ENCODE data around the gene ATRAID.

The ATRAID gene

DNA sequence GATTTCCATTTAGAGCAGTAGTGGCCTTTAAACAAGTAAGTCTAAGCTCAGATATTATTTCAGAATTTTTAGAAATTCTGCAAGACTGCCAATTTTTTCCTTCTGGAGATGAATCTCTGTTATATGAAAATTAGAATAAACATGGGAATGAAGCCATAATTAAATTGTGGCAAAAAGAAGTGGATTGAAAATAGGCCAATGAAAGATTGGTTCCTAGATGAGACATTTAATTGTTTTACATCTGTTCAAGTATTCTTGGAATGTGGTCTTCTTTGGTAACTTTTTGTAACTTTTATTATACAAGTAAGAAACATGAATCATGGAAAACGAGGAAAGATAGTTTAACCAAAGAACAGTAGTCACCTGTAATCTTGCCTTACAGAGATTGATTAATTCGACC is 15.7 kb downstream of the ATRAID start:
- Histone ChIP-seq H3K4me2 (ENCODE audit: low read length) (no peak overlapping the region), H3K36me3 (ENCODE audit: insufficient read depth, low read length) (peaks cover 99% of the 10 kb centered on the region), H3K4me1 (ENCODE audit: insufficient read depth, low read length, severe bottlenecking) (no peaks in the 10 kb centered on the region), H3F3A (ENCODE audit: insufficient read depth, low read length) (no peaks in the 10 kb centered on the region), H3K27me3 (ENCODE audit: insufficient read depth, low read length) (no peaks in the 10 kb centered on the region), H4K20me1 (ENCODE audit: insufficient read depth, low read length) (no peaks in the 10 kb centered on the region), H3K79me2 (ENCODE audit: insufficient read depth, low read length) (no peaks in the 10 kb centered on the region), H3K9me3 (ENCODE audit: low read length) (no peaks in the 10 kb centered on the region), H3K9me2 (ENCODE audit: low read depth, low read length) (no peaks in the 10 kb centered on the region), H3K9ac (ENCODE audit: low read length) (no peak overlapping the region), H3K4me3 (ENCODE audit: low read depth, low read length, poor library complexity, severe bottlenecking) (no peak overlapping the region), H2AFZ (ENCODE audit: low read length) (no peak overlapping the region), H3K27ac (ENCODE audit: low read depth, low read length, poor library complexity, severe bottlenecking) (no peak overlapping the region)
- TF ChIP-seq EZH2 (IDR thresholded peaks at IDR 0.05; ENCODE audit: borderline replicate concordance, low read length): no peak
- no peak for TF ChIP-seq CTCF (IDR thresholded peaks at IDR 0.05; ENCODE audit: low read length)

DNA sequence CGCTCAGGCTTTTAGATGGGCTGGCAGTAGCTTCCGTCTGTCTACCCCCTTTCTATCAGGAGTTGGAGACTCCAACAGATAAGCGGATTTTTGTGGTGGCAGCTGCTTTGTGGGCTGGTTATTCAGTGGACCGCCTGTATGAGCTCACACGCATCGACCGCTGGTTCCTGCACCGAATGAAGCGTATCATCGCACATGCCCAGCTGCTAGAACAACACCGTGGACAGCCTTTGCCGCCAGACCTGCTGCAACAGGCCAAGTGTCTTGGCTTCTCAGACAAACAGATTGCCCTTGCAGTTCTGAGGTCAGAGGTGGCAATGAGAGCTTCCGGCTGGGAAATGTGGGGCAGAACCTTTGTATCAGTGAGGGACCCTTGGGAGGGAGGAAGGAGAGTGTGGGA is 20.1 kb downstream of the ATRAID start:
- Histone ChIP-seq H3F3A (ENCODE audit: insufficient read depth, low read length) (no peaks in the 10 kb centered on the region), H3K9me2 (ENCODE audit: low read depth, low read length) (no peaks in the 10 kb centered on the region), H3K9ac (ENCODE audit: low read length) (no peak overlapping the region), H3K79me2 (ENCODE audit: insufficient read depth, low read length) (no peaks in the 10 kb centered on the region), H3K4me1 (ENCODE audit: insufficient read depth, low read length, severe bottlenecking) (no peaks in the 10 kb centered on the region), H3K36me3 (ENCODE audit: insufficient read depth, low read length) (peaks cover 100% of the 10 kb centered on the region), H4K20me1 (ENCODE audit: insufficient read depth, low read length) (no peaks in the 10 kb centered on the region), H3K9me3 (ENCODE audit: low read length) (no peaks in the 10 kb centered on the region), H2AFZ (ENCODE audit: low read length) (no peak overlapping the region), H3K27ac (ENCODE audit: low read depth, low read length, poor library complexity, severe bottlenecking) (no peak overlapping the region), H3K27me3 (ENCODE audit: insufficient read depth, low read length) (no peaks in the 10 kb centered on the region), H3K4me2 (ENCODE audit: low read length) (no peak overlapping the region), H3K4me3 (ENCODE audit: low read depth, low read length, poor library complexity, severe bottlenecking) (no peak overlapping the region)
- TF ChIP-seq EZH2 (IDR thresholded peaks at IDR 0.05; ENCODE audit: borderline replicate concordance, low read length) (no peak), CTCF (IDR thresholded peaks at IDR 0.05; ENCODE audit: low read length) (no peak)

- Histone ChIP-seq H2AFZ (ENCODE audit: low read length) (no peak overlapping the region), H3K36me3 (ENCODE audit: insufficient read depth, low read length) (peaks cover 100% of the 10 kb centered on the region), H3F3A (ENCODE audit: insufficient read depth, low read length) (no peaks in the 10 kb centered on the region), H3K79me2 (ENCODE audit: insufficient read depth, low read length) (no peaks in the 10 kb centered on the region), H3K4me1 (ENCODE audit: insufficient read depth, low read length, severe bottlenecking) (no peaks in the 10 kb centered on the region), H3K9me3 (ENCODE audit: low read length) (no peaks in the 10 kb centered on the region), H3K4me2 (ENCODE audit: low read length) (no peak overlapping the region), H3K4me3 (ENCODE audit: low read depth, low read length, poor library complexity, severe bottlenecking) (no peak overlapping the region), H3K9me2 (ENCODE audit: low read depth, low read length) (no peaks in the 10 kb centered on the region), H3K9ac (ENCODE audit: low read length) (no peak overlapping the region), H3K27ac (ENCODE audit: low read depth, low read length, poor library complexity, severe bottlenecking) (no peak overlapping the region), H3K27me3 (ENCODE audit: insufficient read depth, low read length) (no peaks in the 10 kb centered on the region), H4K20me1 (ENCODE audit: insufficient read depth, low read length) (no peaks in the 10 kb centered on the region)
- no peak for TF ChIP-seq EZH2 (IDR thresholded peaks at IDR 0.05; ENCODE audit: borderline replicate concordance, low read length)
Observed at GRCh38 chr2:27233341-27233740, 21.5 kb downstream of the ATRAID start.

DNA sequence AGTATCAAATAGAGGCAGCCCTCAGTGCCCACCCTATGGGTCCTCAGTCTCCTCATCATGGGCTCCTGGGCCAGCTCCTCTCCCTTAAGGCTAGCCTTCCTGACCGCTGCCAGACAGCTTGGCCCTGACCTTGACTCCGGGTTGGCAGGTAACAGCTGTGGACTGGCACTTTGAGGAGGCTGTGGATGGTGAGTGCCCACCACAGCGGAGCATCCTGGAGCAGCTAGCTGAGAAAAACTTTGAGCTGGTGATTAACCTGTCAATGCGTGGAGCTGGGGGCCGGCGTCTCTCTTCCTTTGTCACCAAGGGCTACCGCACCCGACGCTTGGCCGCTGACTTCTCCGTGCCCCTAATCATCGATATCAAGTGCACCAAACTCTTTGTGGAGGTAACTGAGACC is 24.3 kb downstream of the ATRAID start:
- TF ChIP-seq CTCF (IDR thresholded peaks at IDR 0.05; ENCODE audit: low read length): no peak
- no peak for TF ChIP-seq EZH2 (IDR thresholded peaks at IDR 0.05; ENCODE audit: borderline replicate concordance, low read length)
- Histone ChIP-seq H3K4me3 (ENCODE audit: low read depth, low read length, poor library complexity, severe bottlenecking) (no peak overlapping the region), H3K27me3 (ENCODE audit: insufficient read depth, low read length) (no peaks in the 10 kb centered on the region), H3K36me3 (ENCODE audit: insufficient read depth, low read length) (peaks cover 99% of the 10 kb centered on the region), H4K20me1 (ENCODE audit: insufficient read depth, low read length) (no peaks in the 10 kb centered on the region), H3K9ac (ENCODE audit: low read length) (no peak overlapping the region), H3K9me2 (ENCODE audit: low read depth, low read length) (no peaks in the 10 kb centered on the region), H3K4me1 (ENCODE audit: insufficient read depth, low read length, severe bottlenecking) (no peaks in the 10 kb centered on the region), H3K4me2 (ENCODE audit: low read length) (no peak overlapping the region), H3K9me3 (ENCODE audit: low read length) (no peaks in the 10 kb centered on the region), H3F3A (ENCODE audit: insufficient read depth, low read length) (no peaks in the 10 kb centered on the region), H3K79me2 (ENCODE audit: insufficient read depth, low read length) (no peaks in the 10 kb centered on the region), H3K27ac (ENCODE audit: low read depth, low read length, poor library complexity, severe bottlenecking) (no peak overlapping the region), H2AFZ (ENCODE audit: low read length) (no peak overlapping the region)
